Cardiac muscle cell (in vitro differentiated cells and primary cell): ENCODE results near the gene CACNA1H. TPM values are rescaled to one million over a fixed set of nuclear protein-coding genes. Genes with fewer than 3 reads are reported as not detected.

Experiments
- DNase-seq, 2 donors: peaks; one replicate each; pipeline versions ENCODE4 v3.0.0 to v3.0.0-alpha.2; 2010 to 2017; ENCODE audit warnings: low read depth in 1 of 2, low spot score in 1 of 2
- H3K27ac ChIP-seq: fragments of 200-600 bp; sonication (generic); 2 replicates; pipeline ENCODE4 v1.5.1; 2016
- H3K27me3 ChIP-seq: fragments of 200-600 bp; sonication (generic); 2 replicates; pipeline ENCODE4 v1.6.0; 2016; ENCODE audit warnings: control low read depth
- H3K36me3 ChIP-seq: fragments of 200-600 bp; sonication (generic); 2 replicates; pipeline ENCODE4 v1.5.1; 2016; ENCODE audit warnings: control low read depth
- H3K4me1 ChIP-seq: fragments of 200-600 bp; sonication (generic); 2 replicates; pipeline ENCODE4 v1.8.1; 2017; ENCODE audit warnings: low read depth, mild to moderate bottlenecking, mixed run types
- H3K4me3 ChIP-seq: fragments of 200-600 bp; sonication (generic); 2 replicates; pipeline ENCODE4 v1.5.1; 2016; ENCODE audit warnings: mild to moderate bottlenecking
- H3K9me3 ChIP-seq: fragments of 200-600 bp; sonication (generic); 2 replicates; pipeline ENCODE4 v1.5.1; 2017; ENCODE audit warnings: low read depth, mild to moderate bottlenecking, control low read depth
- CTCF ChIP-seq: IDR thresholded peaks from 2 replicates; pipeline ENCODE4 v1.5.1; 2012; ENCODE audit warnings: low read depth, mild to moderate bottlenecking, low read length
- polyA plus RNA-seq: library from polyadenylated mRNA; unstranded; fragments of >200 nt; fragmentation: Nextera tagmentation; extraction: Ambion mirVana; gene quantifications from 2 replicates; pipeline ENCODE4 v1.2.1, GENCODE V29; 2016
- total RNA-seq: library from RNA; depleted of rRNA; stranded (reverse); fragments of >200 nt; gene quantifications from 2 replicates; pipeline ENCODE4 v1.2.3, GENCODE V29; 2016

CACNA1H gene
- total and polyA plus RNA-seq, 2 experiments from 2014 or later, result 8.9 to 66.1 TPM

- no peaks in the 10 kb centered on the region for H3K9me3 ChIP-seq
- no peaks in the 10 kb centered on the region for H3K27me3 ChIP-seq
- H3K36me3 ChIP-seq, result no peaks in the 10 kb centered on the region
- no peaks in the 10 kb centered on the region for H3K4me1 ChIP-seq
- no peak for DNase-seq
- no peak overlapping the region for H3K27ac ChIP-seq
- H3K4me3 ChIP-seq, result no peak overlapping the region
- TF ChIP-seq CTCF, result no peak
Measured at GRCh38 chr16:1217526-1217925, 64.6 kb downstream of the CACNA1H start.

GRCh38 chr16:1218061-1218929 lies 65.4 kb downstream of the CACNA1H start:
- no peaks in the 10 kb centered on the region for H3K36me3 ChIP-seq
- DNase-seq, result no peak

GRCh38 chr16:1218930-1219611 lies 66.2 kb downstream of the CACNA1H start:
- no peaks in the 10 kb centered on the region for H3K4me1 ChIP-seq
- TF ChIP-seq CTCF, result no peak
- no peak for DNase-seq
- no peak overlapping the region for H3K27ac ChIP-seq
- no peaks in the 10 kb centered on the region for H3K36me3 ChIP-seq
- H3K27me3 ChIP-seq, result no peaks in the 10 kb centered on the region
- no peak overlapping the region for H3K4me3 ChIP-seq
- no peaks in the 10 kb centered on the region for H3K9me3 ChIP-seq

More at GRCh38 chr16:1218061-1218929, 65.4 kb downstream of the CACNA1H start:
- Histone ChIP-seq H3K27me3 (no peaks in the 10 kb centered on the region), H3K27ac (no peak overlapping the region), H3K9me3 (no peaks in the 10 kb centered on the region), H3K4me3 (no peak overlapping the region), H3K4me1 (no peaks in the 10 kb centered on the region)
- TF ChIP-seq CTCF, result no peak

DNA sequence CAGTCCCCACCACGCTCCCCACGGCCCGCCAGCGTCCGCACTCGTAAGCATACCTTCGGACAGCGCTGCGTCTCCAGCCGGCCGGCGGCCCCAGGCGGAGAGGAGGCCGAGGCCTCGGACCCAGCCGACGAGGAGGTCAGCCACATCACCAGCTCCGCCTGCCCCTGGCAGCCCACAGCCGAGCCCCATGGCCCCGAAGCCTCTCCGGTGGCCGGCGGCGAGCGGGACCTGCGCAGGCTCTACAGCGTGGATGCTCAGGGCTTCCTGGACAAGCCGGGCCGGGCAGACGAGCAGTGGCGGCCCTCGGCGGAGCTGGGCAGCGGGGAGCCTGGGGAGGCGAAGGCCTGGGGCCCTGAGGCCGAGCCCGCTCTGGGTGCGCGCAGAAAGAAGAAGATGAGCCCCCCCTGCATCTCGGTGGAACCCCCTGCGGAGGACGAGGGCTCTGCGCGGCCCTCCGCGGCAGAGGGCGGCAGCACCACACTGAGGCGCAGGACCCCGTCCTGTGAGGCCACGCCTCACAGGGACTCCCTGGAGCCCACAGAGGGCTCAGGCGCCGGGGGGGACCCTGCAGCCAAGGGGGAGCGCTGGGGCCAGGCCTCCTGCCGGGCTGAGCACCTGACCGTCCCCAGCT lies 67.3 kb downstream of the CACNA1H start:
- H3K27me3 ChIP-seq, result no peaks in the 10 kb centered on the region
- TF ChIP-seq CTCF, result no peak
- DNase-seq, result no peak
- no peaks in the 10 kb centered on the region for H3K9me3 ChIP-seq
- H3K27ac ChIP-seq, result no peak overlapping the region
- no peaks in the 10 kb centered on the region for H3K36me3 ChIP-seq
- no peaks in the 10 kb centered on the region for H3K4me1 ChIP-seq
- no peak overlapping the region for H3K4me3 ChIP-seq

DNA sequence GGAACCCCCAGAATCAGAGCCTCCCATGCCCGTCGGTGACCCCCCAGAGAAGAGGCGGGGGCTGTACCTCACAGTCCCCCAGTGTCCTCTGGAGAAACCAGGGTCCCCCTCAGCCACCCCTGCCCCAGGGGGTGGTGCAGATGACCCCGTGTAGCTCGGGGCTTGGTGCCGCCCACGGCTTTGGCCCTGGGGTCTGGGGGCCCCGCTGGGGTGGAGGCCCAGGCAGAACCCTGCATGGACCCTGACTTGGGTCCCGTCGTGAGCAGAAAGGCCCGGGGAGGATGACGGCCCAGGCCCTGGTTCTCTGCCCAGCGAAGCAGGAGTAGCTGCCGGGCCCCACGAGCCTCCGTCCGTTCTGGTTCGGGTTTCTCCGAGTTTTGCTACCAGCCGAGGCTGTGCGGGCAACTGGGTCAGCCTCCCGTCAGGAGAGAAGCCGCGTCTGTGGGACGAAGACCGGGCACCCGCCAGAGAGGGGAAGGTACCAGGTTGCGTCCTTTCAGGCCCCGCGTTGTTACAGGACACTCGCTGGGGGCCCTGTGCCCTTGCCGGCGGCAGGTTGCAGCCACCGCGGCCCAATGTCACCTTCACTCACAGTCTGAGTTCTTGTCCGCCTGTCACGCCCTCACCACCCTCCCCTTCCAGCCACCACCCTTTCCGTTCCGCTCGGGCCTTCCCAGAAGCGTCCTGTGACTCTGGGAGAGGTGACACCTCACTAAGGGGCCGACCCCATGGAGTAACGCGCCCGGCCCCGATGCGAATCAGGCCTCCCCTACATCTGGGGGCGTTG lies 68.1 kb downstream of the CACNA1H start:
- Histone ChIP-seq H3K4me1 (no peaks in the 10 kb centered on the region), H3K27ac (no peak overlapping the region), H3K9me3 (no peaks in the 10 kb centered on the region), H3K4me3 (no peak overlapping the region), H3K27me3 (no peaks in the 10 kb centered on the region), H3K36me3 (no peaks in the 10 kb centered on the region)
- DNase-seq, result no peak
- no peak for TF ChIP-seq CTCF
